Cardiac muscle cell (in vitro differentiated cells and primary cell): ENCODE measurements around the gene GCK. TPM values are rescaled to one million over a fixed set of nuclear protein-coding genes. Genes with fewer than 3 reads are reported as not detected.

ENCODE experiments used
- DNase-seq, 2 donors: peaks; one replicate each; pipeline versions ENCODE4 v3.0.0 to v3.0.0-alpha.2; 2010 to 2017; ENCODE audit warnings: low read depth in 1 of 2, low spot score in 1 of 2
- H3K27ac ChIP-seq: fragments of 200-600 bp; sonication (generic); 2 replicates; pipeline ENCODE4 v1.5.1; 2016
- H3K27me3 ChIP-seq: fragments of 200-600 bp; sonication (generic); 2 replicates; pipeline ENCODE4 v1.6.0; 2016; ENCODE audit warnings: control low read depth
- H3K36me3 ChIP-seq: fragments of 200-600 bp; sonication (generic); 2 replicates; pipeline ENCODE4 v1.5.1; 2016; ENCODE audit warnings: control low read depth
- H3K4me1 ChIP-seq: fragments of 200-600 bp; sonication (generic); 2 replicates; pipeline ENCODE4 v1.8.1; 2017; ENCODE audit warnings: low read depth, mild to moderate bottlenecking, mixed run types
- H3K4me3 ChIP-seq: fragments of 200-600 bp; sonication (generic); 2 replicates; pipeline ENCODE4 v1.5.1; 2016; ENCODE audit warnings: mild to moderate bottlenecking
- H3K9me3 ChIP-seq: fragments of 200-600 bp; sonication (generic); 2 replicates; pipeline ENCODE4 v1.5.1; 2017; ENCODE audit warnings: low read depth, mild to moderate bottlenecking, control low read depth
- polyA plus RNA-seq: library from polyadenylated mRNA; unstranded; fragments of >200 nt; fragmentation: Nextera tagmentation; extraction: Ambion mirVana; gene quantifications from 2 replicates; pipeline ENCODE4 v1.2.1, GENCODE V29; 2016
- total RNA-seq: library from RNA; depleted of rRNA; stranded (reverse); fragments of >200 nt; gene quantifications from 2 replicates; pipeline ENCODE4 v1.2.3, GENCODE V29; 2016
- TF ChIP-seq, protein P1 (sequence below): IDR thresholded peaks from 2 replicates; pipeline ENCODE4 v1.5.1; 2012; ENCODE audit warnings: low read depth, mild to moderate bottlenecking, low read length

Gene GCK
- total and polyA plus RNA-seq, 2 experiments from 2014 or later, result 26.7 to 46.4 TPM

DNA sequence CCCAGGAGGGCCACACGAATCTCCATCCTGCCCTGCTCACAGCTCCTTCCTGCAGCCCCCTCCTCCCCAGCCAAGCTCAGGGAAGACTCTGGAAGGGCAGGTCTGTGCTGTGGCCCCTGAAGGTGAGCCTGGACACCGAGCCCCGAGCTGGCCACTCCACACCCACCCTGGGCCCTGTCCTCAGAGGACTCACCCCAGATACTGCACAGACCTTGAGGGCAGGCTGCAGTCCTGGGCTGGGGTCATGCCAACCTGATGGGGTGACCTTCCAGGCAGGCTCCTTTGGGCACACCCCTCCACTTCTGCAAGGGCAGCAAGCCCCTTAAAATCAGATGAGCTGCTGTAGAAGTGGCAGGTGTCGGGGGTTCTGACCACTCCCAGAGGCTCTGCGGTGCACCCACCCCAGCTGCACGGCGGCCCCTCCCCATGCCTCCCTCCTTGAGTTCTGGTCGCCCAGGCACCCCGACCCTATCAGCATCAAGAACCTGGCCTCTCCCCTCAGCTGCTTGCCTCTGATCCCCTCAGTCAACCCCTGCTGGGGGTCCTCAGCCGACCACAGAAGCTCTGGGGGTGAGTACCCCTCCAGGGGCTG lies 35.8 kb upstream of the GCK start:
- TF ChIP-seq, protein P1, sequence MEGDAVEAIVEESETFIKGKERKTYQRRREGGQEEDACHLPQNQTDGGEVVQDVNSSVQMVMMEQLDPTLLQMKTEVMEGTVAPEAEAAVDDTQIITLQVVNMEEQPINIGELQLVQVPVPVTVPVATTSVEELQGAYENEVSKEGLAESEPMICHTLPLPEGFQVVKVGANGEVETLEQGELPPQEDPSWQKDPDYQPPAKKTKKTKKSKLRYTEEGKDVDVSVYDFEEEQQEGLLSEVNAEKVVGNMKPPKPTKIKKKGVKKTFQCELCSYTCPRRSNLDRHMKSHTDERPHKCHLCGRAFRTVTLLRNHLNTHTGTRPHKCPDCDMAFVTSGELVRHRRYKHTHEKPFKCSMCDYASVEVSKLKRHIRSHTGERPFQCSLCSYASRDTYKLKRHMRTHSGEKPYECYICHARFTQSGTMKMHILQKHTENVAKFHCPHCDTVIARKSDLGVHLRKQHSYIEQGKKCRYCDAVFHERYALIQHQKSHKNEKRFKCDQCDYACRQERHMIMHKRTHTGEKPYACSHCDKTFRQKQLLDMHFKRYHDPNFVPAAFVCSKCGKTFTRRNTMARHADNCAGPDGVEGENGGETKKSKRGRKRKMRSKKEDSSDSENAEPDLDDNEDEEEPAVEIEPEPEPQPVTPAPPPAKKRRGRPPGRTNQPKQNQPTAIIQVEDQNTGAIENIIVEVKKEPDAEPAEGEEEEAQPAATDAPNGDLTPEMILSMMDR, result no peak
- Histone ChIP-seq H3K27ac (no peak overlapping the region), H3K27me3 (no peaks in the 10 kb centered on the region), H3K4me1 (peaks cover 10% of the 10 kb centered on the region), H3K4me3 (no peak overlapping the region), H3K36me3 (no peaks in the 10 kb centered on the region), H3K9me3 (no peaks in the 10 kb centered on the region)
- no peak for DNase-seq

DNA sequence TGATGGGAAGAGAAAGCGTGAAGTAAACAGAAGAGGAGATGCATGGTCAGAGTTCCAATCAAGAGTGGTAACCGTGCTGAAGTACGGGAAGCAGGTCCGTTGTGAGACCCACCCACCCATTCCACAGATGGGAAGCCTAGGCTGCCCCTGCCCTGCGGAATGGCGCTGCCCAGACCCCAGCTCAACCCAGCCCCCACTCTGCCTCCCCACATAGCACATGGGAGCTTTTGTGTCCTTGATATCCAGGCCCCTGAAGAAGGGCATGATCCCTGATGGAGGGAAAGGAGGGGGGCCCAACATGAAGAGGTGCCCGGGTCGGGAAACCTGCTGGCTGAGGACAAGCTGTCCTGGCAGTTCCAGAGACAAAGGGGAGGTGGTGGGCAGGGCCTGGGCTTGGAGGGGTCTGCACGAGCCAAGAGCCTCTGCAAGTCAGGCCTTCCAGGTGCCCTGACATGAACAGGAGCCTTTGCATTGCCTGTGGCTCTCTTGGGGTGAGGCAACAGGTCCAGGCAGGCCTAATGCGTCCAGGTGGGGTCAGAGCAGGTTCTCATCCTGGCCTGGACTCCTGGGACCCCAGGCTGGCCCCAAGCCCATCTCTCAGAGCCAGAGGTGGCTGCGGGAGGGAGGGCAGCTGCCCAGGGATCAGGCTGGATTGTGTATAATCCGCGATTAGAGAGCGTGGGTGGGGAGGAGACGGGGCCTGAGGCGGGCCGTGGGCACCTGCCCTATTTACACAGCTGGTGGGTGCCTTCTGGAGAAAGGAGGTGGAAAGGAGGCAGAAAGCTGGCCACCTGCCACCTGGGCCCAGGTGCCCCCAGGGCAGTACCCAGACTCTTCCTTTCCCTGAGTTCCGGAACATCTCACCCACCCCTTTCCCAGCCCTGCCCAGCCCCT lies 35.1 kb upstream of the GCK start:
- Histone ChIP-seq H3K27ac (no peak overlapping the region), H3K27me3 (no peaks in the 10 kb centered on the region), H3K9me3 (no peaks in the 10 kb centered on the region), H3K4me3 (no peak overlapping the region), H3K36me3 (no peaks in the 10 kb centered on the region), H3K4me1 (peaks cover 10% of the 10 kb centered on the region)
- no peak for DNase-seq
- TF ChIP-seq, protein P1, result no peak

DNA sequence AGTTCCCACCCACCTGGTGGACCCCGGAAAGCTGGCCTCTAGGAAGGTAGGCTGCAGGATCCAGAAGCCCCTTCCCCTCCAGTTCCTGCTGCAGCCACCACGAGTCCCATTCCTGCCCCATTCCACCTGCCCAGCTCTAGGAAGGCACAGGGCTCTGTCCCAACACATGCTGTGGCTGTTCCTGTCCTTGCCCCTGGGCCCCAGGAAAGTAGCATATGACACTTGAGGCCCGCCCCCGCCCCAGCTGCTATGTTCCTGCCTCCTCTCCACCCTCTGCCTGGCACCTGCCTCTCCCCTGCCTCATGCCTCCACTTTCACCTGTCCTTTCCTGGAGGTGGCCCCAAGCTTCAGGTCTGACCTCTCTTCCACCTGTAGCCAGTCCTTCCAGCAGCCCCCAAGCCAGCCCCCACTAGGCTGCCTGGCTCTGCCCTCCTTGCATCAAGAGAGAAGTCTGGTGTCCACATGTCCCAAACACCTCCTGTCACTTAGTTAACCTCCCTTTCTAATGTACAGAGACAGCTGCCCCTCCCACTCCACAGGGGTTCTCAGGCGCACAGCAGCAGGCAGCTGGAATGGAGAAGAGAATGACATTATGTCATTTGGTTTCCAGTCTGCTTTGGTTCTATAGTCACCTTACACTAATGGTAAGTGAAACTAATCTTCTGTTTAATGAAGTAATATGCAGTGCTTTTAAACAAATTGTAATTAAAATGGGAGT lies 34.3 kb upstream of the GCK start:
- H3K27me3 ChIP-seq, result no peaks in the 10 kb centered on the region
- TF ChIP-seq, protein P1, result no peak
- peak overlapping the region; percentile 24 for H3K27ac ChIP-seq
- H3K4me3 ChIP-seq, result no peak overlapping the region
- peaks cover 11% of the 10 kb centered on the region for H3K4me1 ChIP-seq
- H3K9me3 ChIP-seq, result no peaks in the 10 kb centered on the region
- no peaks in the 10 kb centered on the region for H3K36me3 ChIP-seq
- DNase-seq, result peak in 1 of 2 donors; percentile 49

DNA sequence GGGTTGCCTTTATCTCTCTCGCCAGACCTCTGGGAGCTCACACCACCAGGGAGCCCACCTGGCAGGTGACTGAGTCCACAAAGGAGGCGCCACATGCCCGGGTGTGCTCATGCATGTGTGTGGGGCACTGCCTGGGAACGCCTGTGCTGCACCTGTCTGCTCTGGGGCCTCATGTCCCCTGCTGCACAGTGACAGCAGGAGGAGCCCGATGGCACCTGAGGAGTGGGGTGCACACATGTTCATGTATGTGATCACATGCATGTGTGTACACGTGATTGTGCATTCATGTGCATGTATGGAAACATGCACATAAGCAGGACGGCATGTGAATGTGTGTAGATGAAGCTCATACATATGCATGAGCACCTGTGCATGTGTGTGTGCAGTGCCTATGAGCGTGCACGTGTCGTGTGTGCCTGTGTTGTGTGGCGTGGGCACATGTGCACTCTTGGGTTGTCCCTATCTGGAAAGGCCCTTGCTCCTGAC lies 33.6 kb upstream of the GCK start:
- no peaks in the 10 kb centered on the region for H3K27me3 ChIP-seq
- no peak overlapping the region for H3K27ac ChIP-seq
- no peaks in the 10 kb centered on the region for H3K36me3 ChIP-seq
- no peak for DNase-seq
- H3K4me3 ChIP-seq, result no peak overlapping the region
- peaks cover 18% of the 10 kb centered on the region for H3K4me1 ChIP-seq
- TF ChIP-seq, protein P1, result no peak
- H3K9me3 ChIP-seq, result no peaks in the 10 kb centered on the region

DNA sequence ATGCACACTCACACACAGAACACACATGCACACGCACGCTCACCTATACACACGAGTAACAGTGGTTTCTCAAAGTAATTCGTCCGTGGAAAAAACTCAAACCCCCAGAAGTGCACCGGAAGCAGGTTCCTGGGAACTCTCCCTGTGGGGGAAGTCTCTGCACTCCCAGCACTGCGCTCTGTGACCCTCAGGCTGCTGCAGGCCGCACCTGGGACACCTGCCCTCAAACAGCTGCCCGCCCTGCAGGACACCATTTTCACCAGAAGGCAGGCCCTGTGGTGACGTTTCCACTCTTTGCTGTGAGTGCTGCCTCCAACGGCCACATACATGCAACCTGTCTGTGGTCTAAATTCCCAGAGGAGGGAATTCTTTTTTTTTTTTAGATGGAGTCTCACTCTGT lies 32.8 kb upstream of the GCK start:
- H3K27me3 ChIP-seq, result no peaks in the 10 kb centered on the region
- peaks cover 19% of the 10 kb centered on the region for H3K4me1 ChIP-seq
- H3K4me3 ChIP-seq, result no peak overlapping the region
- TF ChIP-seq, protein P1, result no peak
- DNase-seq, result no peak
- no peak overlapping the region for H3K27ac ChIP-seq
- H3K9me3 ChIP-seq, result no peaks in the 10 kb centered on the region
- no peaks in the 10 kb centered on the region for H3K36me3 ChIP-seq
